Endothelial cell of coronary artery (primary cell): ENCODE measurements around the gene EWSR1. TPM values are rescaled to one million over a fixed set of nuclear protein-coding genes. Genes with fewer than 3 reads are reported as not detected.

ENCODE experiments used
- total RNA-seq: library from RNA; depleted of rRNA; stranded (reverse); fragments of >200 nt; gene quantifications from 2 replicates; pipeline ENCODE4 v1.2.3, GENCODE V29; 2014

EWSR1 gene, protein sequence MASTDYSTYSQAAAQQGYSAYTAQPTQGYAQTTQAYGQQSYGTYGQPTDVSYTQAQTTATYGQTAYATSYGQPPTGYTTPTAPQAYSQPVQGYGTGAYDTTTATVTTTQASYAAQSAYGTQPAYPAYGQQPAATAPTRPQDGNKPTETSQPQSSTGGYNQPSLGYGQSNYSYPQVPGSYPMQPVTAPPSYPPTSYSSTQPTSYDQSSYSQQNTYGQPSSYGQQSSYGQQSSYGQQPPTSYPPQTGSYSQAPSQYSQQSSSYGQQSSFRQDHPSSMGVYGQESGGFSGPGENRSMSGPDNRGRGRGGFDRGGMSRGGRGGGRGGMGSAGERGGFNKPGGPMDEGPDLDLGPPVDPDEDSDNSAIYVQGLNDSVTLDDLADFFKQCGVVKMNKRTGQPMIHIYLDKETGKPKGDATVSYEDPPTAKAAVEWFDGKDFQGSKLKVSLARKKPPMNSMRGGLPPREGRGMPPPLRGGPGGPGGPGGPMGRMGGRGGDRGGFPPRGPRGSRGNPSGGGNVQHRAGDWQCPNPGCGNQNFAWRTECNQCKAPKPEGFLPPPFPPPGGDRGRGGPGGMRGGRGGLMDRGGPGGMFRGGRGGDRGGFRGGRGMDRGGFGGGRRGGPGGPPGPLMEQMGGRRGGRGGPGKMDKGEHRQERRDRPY
- total RNA-seq: 140 and 162 TPM in 2 replicates

GRCh38 chr22:29267858-29268510 is at the start of gene EWSR1, which contains the start of gene RHBDD3:
Gene EWSR1 (plus strand): TSS chr22:29268268. CDS start chr22:29268337, 69 bp downstream.
Gene RHBDD3 (minus strand): TSS chr22:29267981. CDS start chr22:29265626, 2,355 bp downstream.

DNA sequence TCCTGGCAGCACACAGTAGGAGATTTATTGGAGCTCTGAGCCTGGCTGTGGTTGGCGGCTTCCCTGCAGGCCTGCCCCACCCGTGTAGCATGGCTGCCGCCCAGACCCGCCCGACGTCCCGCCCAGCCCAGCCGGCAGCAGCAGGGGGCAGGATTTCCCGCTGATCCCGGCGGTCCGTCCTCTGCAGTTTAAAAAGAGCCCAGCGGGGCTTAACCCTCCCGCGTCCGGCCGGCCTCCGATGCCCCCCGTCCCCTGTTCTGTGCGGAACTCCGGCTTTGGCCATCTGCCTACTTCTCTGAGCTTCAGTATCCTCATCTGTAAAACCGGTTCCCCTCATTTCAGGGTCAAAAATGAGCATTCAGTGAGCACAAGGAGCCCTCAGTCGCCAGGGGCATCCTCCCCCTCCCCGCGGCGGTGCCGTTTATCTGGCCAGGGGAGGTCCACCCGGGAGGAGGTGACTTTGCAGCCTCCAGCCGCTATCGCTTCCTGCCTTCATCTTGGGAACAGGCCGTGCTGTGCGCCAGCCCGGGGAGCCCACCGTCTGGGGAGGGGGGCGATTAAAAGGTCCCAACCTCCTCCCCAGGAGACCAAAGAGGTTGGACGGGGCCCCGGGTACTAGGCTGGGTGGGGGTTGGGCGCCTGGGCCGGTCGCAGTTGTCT is 38.2 kb downstream of the EWSR1 start, which contains the start of gene GAS2L1:
Gene GAS2L1, plus strand, starts transcription at position 476 of the 660 bp plus-strand sequence. CDS start 1,456 bp downstream, outside the sequence.

GRCh38 chr22:29315286-29316140 is 47.4 kb downstream of the EWSR1 start, which contains the start of gene RASL10A:
Gene RASL10A (minus strand): TSS chr22:29315697. CDS start chr22:29315246, 451 bp downstream.

Other genes with a start within 250 kb of the EWSR1 start
- not detected in 2 replicates for gene C22orf31, start 206.4 kb upstream of the EWSR1 start, total RNA-seq
- gene KREMEN1, start 195.2 kb upstream of the EWSR1 start, total RNA-seq: 0.27 and 0.38 TPM in 2 replicates
- not detected in 2 replicates for gene EMID1, start 62.4 kb upstream of the EWSR1 start, total RNA-seq
- gene RHBDD3, start 287 bp upstream of the EWSR1 start, total RNA-seq: 14.5 and 14.7 TPM in 2 replicates
- 14.7 and 23.1 TPM in 2 replicates for gene GAS2L1, start 38.4 kb downstream of the EWSR1 start, total RNA-seq
- 0.09 and 0.72 TPM in 2 replicates for gene RASL10A, start 47.4 kb downstream of the EWSR1 start, total RNA-seq
- 87.8 and 98.3 TPM in 2 replicates for gene AP1B1, start 120.3 kb downstream of the EWSR1 start, total RNA-seq
- gene RFPL1, start 170.3 kb downstream of the EWSR1 start, total RNA-seq: not detected in 2 replicates
- 0.56 and 0.63 TPM in 2 replicates for gene NEFH, start 211.9 kb downstream of the EWSR1 start, total RNA-seq